GM12878 (cell line): ENCODE data around the gene IARS2. TPM values are rescaled to one million over a fixed set of nuclear protein-coding genes. Genes with fewer than 3 reads are reported as not detected.

Experiments used
- ATAC-seq: fragments of 200-7000 bp; cut with Tn5 transposase; 3 replicates; pipeline ENCODE4 v1.9.1; 2020; ENCODE audit warnings: mild to moderate bottlenecking, moderate library complexity
- BruUV-seq: library from RNA; stranded (reverse); fragments of 400-500 nt; replicated peaks from 2 replicates; lab custom pipeline; 2021; lab: Mats Ljungman, UMichigan
- CTCF ChIA-PET: fragments of 300-600 bp; sonication (Branson Sonifier 250); formaldehyde crosslinking; extraction: SDS; loops from one replicate; lab custom pipeline; 2021; ENCODE audit warnings: inconsistent platforms; lab: Yijun Ruan, JAX
- POLR2A ChIA-PET: fragments of 350-600 bp; formaldehyde crosslinking; extraction: SDS; loops from one replicate; lab custom pipeline; 2021; ENCODE audit warnings: inconsistent platforms; lab: Charles Lee
- RAD21 ChIA-PET: fragments of 300-600 bp; sonication (Branson Sonifier 250); formaldehyde crosslinking; loops from one replicate; lab custom pipeline; 2023; ENCODE audit warnings: antibody characterized with exemption; ENCODE audit not compliant: unreplicated experiment; lab: Charles Lee
- SMC1A ChIA-PET: fragments of 300-600 bp; sonication (Branson Sonifier 250); formaldehyde crosslinking; loops from one replicate; lab custom pipeline; 2023; ENCODE audit not compliant: unreplicated experiment, uncharacterized antibody; lab: Charles Lee
- DNase-seq: peaks from one replicate; pipeline ENCODE4 v3.0.0-alpha.2; 2011; ENCODE audit warnings: low read depth, low spot score
- FAIRE-seq: peaks from 3 replicates; lab custom pipeline; 2011; peaks lifted over from hg19 to GRCh38; lab: Jason Lieb, UNC
- H2AFZ ChIP-seq: 2 replicates; pipeline ENCODE4 v1.6.0; 2011; ENCODE audit warnings: low read depth, low read length, control low read depth; ENCODE audit not compliant: control insufficient read depth
- H3K27ac ChIP-seq: 2 replicates; pipeline ENCODE4 v1.5.1; 2011; ENCODE audit warnings: control low read depth; ENCODE audit not compliant: control insufficient read depth, insufficient read depth
- H3K27me3 ChIP-seq, 2 experiments: replicated peaks in 1 of 2; 2 replicates each; pipeline versions ENCODE4 v1.6.0 to v1.6.1; 2011; ENCODE audit warnings: low read length in 1 of 2; ENCODE audit not compliant: control insufficient read depth in 2 of 2, insufficient read depth in 2 of 2
- H3K36me3 ChIP-seq, 2 experiments: 2 replicates each; pipeline ENCODE4 v1.5.1; 2011; ENCODE audit warnings: low read length in 1 of 2; ENCODE audit not compliant: control insufficient read depth in 2 of 2, insufficient read depth in 2 of 2
- H3K4me1 ChIP-seq: 2 replicates; pipeline ENCODE4 v1.6.1; 2011; ENCODE audit warnings: mild to moderate bottlenecking, low read length, moderate library complexity, mixed read lengths; ENCODE audit not compliant: control insufficient read depth, insufficient read depth
- H3K4me2 ChIP-seq: 2 replicates; pipeline ENCODE4 v1.6.0; 2011; ENCODE audit warnings: control low read depth; ENCODE audit not compliant: control insufficient read depth, insufficient read depth
- H3K4me3 ChIP-seq: fragments of 200-600 bp; sonication (generic); 2 replicates; pipeline ENCODE4 v1.5.1; 2016
- H3K79me2 ChIP-seq: 2 replicates; pipeline ENCODE4 v1.6.0; 2011; ENCODE audit warnings: low read length; ENCODE audit not compliant: control insufficient read depth, insufficient read depth
- H3K9ac ChIP-seq: 2 replicates; pipeline ENCODE4 v1.8.0; 2011; ENCODE audit warnings: low read length, control low read depth, mixed read lengths; ENCODE audit not compliant: control insufficient read depth, insufficient read depth
- H3K9me3 ChIP-seq: replicated peaks from 3 replicates; pipeline ENCODE4 v1.5.1; 2011; ENCODE audit warnings: mild to moderate bottlenecking, low read length; ENCODE audit not compliant: control insufficient read depth, insufficient read depth
- H4K20me1 ChIP-seq: 2 replicates; pipeline ENCODE4 v1.6.0; 2011; ENCODE audit not compliant: control insufficient read depth, insufficient read depth
- CREM ChIP-seq: IDR thresholded peaks from 2 replicates; pipeline ENCODE4 v1.6.1; 2014; ENCODE audit warnings: antibody characterized with exemption, low read depth
- EP300 ChIP-seq, 2 experiments: fragments of 150-350 bp in 1 of 2; IDR thresholded peaks; 2 replicates each; pipeline ENCODE4 v1.6.1; 2011 to 2012; ENCODE audit warnings: low read depth in 2 of 2, low read length in 2 of 2, borderline replicate concordance in 1 of 2, improper control_type of control experiment in 1 of 2, inconsistent platforms in 1 of 2; ENCODE audit not compliant: control insufficient read depth in 1 of 2
- KAT2A ChIP-seq: conservative IDR thresholded peaks from 2 replicates; pipeline ENCODE4 v1.6.1; 2011; ENCODE audit warnings: low read depth, low read length; ENCODE audit not compliant: control insufficient read depth
- MLLT1 ChIP-seq: fragments of 450-650 bp; IDR thresholded peaks from 2 replicates; pipeline ENCODE4 v1.6.1; 2016; ENCODE audit warnings: mild to moderate bottlenecking
- PAX5 ChIP-seq: IDR thresholded peaks from 2 replicates; pipeline ENCODE4 v1.6.1; 2011; ENCODE audit warnings: low read depth, low read length, borderline replicate concordance
- RAD21 ChIP-seq: IDR thresholded peaks from 2 replicates; pipeline ENCODE4 v1.6.1; 2011; ENCODE audit warnings: mild to moderate bottlenecking, low read depth, low read length, moderate library complexity; ENCODE audit not compliant: insufficient read depth
- SIX5 ChIP-seq: IDR thresholded peaks from 2 replicates; pipeline ENCODE4 v1.6.1; 2011; ENCODE audit warnings: mild to moderate bottlenecking, low read depth, low read length, moderate library complexity; ENCODE audit not compliant: severe bottlenecking
- SP1 ChIP-seq: IDR thresholded peaks from one replicate; pipeline ENCODE4 v1.6.1; 2011; ENCODE audit warnings: low read depth, low read length
- SREBF2 ChIP-seq: IDR thresholded peaks from 2 replicates; pipeline ENCODE4 v1.6.1; 2012; ENCODE audit warnings: mild to moderate bottlenecking, low read length
- in situ Hi-C: fragments of 300-500 bp; cut with MboI; formaldehyde crosslinking; loops from 9 replicates; pipeline ENCODE4 v1.14.3; 2018; ENCODE audit warnings: mixed read lengths
- intact Hi-C: fragments of 100-400 bp; cut with micrococcal nuclease; formaldehyde crosslinking; loops from one replicate; pipeline ENCODE4 v1.14.2; 2022; ENCODE audit not compliant: unreplicated experiment
- polyA plus RNA-seq, 11 experiments: library from polyadenylated mRNA; depleted of rRNA in 4 of 11; unstranded in 6 of 11; stranded (reverse) in 5 of 11; fragments of >200 nt; fragmentation: Nextera tagmentation in 4 of 11; fragmentation: Illumina TruSeq in 1 of 11; extraction: Ambion mirVana in 4 of 11; extraction: Trizol in 1 of 11; gene quantifications; 1 replicate in 1 of 11; 2 replicates in 10 of 11; pipeline versions ENCODE4 v1.2.1 to v1.2.3, GENCODE V29; 2011 to 2016; ENCODE audit warnings: inconsistent platforms in 2 of 11, missing spikeins in 2 of 11, low read depth in 1 of 11
- total RNA-seq, 4 experiments: library from RNA; depleted of rRNA in 3 of 4; stranded (reverse); fragments of >200 nt in 3 of 4; fragmentation: Illumina TruSeq in 1 of 4; extraction: Trizol in 1 of 4; gene quantifications; 2 replicates each; pipeline versions ENCODE4 v1.2.1 to v1.2.3, GENCODE V29; 2013 to 2021
- TF ChIP-seq, protein P1 (sequence below): fragments of 450-650 bp; IDR thresholded peaks from 2 replicates; pipeline ENCODE4 v1.6.1; 2017; ENCODE audit warnings: mild to moderate bottlenecking, moderate library complexity
- TF ChIP-seq, protein P2 (sequence below): fragments of 450-650 bp; IDR thresholded peaks from 2 replicates; pipeline ENCODE4 v1.6.1; 2014; ENCODE audit warnings: mild to moderate bottlenecking

The IARS2 gene
- total and polyA plus RNA-seq, 10 of the 15 experiments (the other 5 are each of a cell fraction or from before 2014, with no cell fraction given), result 23.7 to 100 (median 66.8) TPM

- ATAC-seq, result no peak
- DNase-seq, result no peak
- no TSS peak for BruUV-seq
- in situ Hi-C loops, result no loop called here
- no peak overlapping the region for H3K9ac ChIP-seq
- POLR2A ChIA-PET, result no interaction called here
- RAD21 ChIA-PET, result no interaction called here
- H2AFZ ChIP-seq, result no peak overlapping the region
- H3K27me3 ChIP-seq, result no peaks in the 10 kb centered on the region
- no peak overlapping the region for H3K4me3 ChIP-seq
- no peak overlapping the region for H3K4me2 ChIP-seq
- SMC1A ChIA-PET, result interaction anchor here (0.6 kb wide), 1 partner anchor 10 kb away, joined by 3 read pairs; no protein-coding TSS in a partner anchor
- no peak for FAIRE-seq
- CTCF ChIA-PET, result no interaction called here
- no peak overlapping the region for H3K27ac ChIP-seq
- H3K79me2 ChIP-seq, result no peaks in the 10 kb centered on the region
- no peaks in the 10 kb centered on the region for H4K20me1 ChIP-seq
- peaks cover 2% of the 10 kb centered on the region; the same call in 1 of the 3 replicates for H3K9me3 ChIP-seq
- no peaks in the 10 kb centered on the region for H3K4me1 ChIP-seq
- no peak for TF ChIP-seq SP1
- TF ChIP-seq MLLT1, result no peak
- TF ChIP-seq CREM, result no peak
- TF ChIP-seq, protein P1, sequence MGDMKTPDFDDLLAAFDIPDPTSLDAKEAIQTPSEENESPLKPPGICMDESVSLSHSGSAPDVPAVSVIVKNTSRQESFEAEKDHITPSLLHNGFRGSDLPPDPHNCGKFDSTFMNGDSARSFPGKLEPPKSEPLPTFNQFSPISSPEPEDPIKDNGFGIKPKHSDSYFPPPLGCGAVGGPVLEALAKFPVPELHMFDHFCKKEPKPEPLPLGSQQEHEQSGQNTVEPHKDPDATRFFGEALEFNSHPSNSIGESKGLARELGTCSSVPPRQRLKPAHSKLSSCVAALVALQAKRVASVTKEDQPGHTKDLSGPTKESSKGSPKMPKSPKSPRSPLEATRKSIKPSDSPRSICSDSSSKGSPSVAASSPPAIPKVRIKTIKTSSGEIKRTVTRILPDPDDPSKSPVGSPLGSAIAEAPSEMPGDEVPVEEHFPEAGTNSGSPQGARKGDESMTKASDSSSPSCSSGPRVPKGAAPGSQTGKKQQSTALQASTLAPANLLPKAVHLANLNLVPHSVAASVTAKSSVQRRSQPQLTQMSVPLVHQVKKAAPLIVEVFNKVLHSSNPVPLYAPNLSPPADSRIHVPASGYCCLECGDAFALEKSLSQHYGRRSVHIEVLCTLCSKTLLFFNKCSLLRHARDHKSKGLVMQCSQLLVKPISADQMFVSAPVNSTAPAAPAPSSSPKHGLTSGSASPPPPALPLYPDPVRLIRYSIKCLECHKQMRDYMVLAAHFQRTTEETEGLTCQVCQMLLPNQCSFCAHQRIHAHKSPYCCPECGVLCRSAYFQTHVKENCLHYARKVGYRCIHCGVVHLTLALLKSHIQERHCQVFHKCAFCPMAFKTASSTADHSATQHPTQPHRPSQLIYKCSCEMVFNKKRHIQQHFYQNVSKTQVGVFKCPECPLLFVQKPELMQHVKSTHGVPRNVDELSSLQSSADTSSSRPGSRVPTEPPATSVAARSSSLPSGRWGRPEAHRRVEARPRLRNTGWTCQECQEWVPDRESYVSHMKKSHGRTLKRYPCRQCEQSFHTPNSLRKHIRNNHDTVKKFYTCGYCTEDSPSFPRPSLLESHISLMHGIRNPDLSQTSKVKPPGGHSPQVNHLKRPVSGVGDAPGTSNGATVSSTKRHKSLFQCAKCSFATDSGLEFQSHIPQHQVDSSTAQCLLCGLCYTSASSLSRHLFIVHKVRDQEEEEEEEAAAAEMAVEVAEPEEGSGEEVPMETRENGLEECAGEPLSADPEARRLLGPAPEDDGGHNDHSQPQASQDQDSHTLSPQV, result no peak
- no peak for TF ChIP-seq EP300 (IDR thresholded peaks at IDR 0.05; ENCODE audit: borderline replicate concordance in 1 of 2, control insufficient read depth in 1 of 2, low read depth in 2 of 2, low read length in 2 of 2)
- no peak for TF ChIP-seq KAT2A
- TF ChIP-seq SIX5, result no peak
- no peak for TF ChIP-seq PAX5
- TF ChIP-seq, protein P2, sequence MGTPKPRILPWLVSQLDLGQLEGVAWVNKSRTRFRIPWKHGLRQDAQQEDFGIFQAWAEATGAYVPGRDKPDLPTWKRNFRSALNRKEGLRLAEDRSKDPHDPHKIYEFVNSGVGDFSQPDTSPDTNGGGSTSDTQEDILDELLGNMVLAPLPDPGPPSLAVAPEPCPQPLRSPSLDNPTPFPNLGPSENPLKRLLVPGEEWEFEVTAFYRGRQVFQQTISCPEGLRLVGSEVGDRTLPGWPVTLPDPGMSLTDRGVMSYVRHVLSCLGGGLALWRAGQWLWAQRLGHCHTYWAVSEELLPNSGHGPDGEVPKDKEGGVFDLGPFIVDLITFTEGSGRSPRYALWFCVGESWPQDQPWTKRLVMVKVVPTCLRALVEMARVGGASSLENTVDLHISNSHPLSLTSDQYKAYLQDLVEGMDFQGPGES, result no peak
- no peak for TF ChIP-seq SREBF2
- TF ChIP-seq RAD21, result no peak
- intact Hi-C loops, result no loop called here
- H3K36me3 ChIP-seq, result peaks cover 1 to 7% of the 10 kb centered on the region in 2 experiments; a peak in 2 of 4 replicates
Measured at GRCh38 chr1:220129479-220130210, 35.7 kb downstream of the IARS2 start.
